HG03354 (cell line): ENCODE data around the gene OSBPL9.

Source experiments
- ATAC-seq: cut with Tn5 transposase; IDR thresholded peaks from one replicate; pipeline ENCODE4 v1.9.1; 2021; ENCODE audit warnings: mild to moderate bottlenecking; ENCODE audit not compliant: unreplicated experiment, poor library complexity, severe bottlenecking

The OSBPL9 gene

GRCh38 chr1:51616903-51617708 lies at the start of gene OSBPL9:
Gene OSBPL9 (plus strand): TSS chr1:51617092. CDS start chr1:51617111, 19 bp downstream.
- ATAC-seq = peak; percentile 93

- no peak for ATAC-seq
Measured at GRCh38 chr1:51567653-51568052, 49.2 kb upstream of the OSBPL9 start.

DNA sequence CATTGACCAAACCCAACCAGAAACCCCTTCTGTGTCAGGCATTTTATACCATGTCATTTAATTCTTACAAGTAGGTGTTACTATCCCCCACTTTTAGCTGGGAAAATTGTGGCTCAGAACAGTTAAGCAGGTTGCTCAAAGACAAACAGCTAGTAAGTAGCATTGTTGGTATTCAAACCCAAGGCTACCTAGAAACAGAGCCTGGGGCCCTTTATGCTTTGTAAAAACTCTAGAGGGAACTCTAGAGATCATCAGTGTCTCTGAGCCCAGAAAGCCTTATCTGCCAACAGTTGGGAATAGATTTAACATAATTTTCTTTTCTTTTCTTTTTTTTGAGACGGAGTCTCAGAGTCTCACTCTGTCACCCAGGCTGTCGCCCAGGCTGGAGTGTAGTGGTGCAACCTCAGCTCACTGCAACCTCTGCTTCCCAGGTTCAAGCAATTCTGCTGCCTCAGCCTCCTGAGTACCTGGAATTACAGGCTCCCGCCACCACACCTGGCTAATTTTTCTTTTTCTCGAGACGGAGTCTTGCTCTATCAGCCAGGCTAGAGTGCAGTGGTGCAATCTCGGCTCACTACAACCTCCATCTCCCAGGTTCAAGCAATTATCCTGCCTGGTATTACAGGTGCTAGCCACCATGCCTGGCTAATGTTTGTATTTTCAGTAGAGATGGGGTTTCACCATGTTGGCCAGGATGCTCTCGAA lies 48.5 kb upstream of the OSBPL9 start:
- ATAC-seq = no peak

GRCh38 chr1:51569284-51570062 lies 47.4 kb upstream of the OSBPL9 start:
- ATAC-seq = peak; percentile 90

DNA sequence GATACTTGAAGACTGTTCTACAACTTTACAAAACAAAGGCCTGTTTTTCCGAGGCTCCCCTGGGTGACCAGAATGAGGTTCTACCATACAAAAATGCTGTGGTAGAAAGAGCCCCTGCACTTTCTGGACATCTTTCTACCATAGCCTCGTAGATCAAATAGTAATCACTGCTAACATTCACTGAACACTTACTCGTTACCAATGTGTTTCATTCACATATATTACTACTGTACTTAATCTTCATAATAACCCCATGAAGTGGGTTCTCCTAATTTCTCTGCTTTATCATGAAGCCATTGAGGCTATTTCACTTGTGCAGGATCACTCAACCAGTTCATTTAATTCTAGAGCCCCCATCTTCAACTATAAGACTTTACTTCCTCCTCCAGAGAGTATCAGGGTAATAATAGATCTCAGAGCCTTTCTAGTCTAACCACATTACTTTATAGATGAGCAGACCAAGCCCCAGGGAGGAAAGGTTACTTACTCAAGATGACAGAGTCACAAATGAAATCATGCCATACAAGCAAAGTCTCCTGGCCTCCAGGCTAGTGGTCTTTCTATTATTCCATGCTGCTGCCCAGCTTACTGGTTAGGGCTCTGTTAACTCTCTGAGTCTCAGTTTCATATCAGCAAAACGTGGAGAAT lies 46.7 kb upstream of the OSBPL9 start:
- ATAC-seq = peak; percentile 34

GRCh38 chr1:51572365-51572764 lies 44.5 kb upstream of the OSBPL9 start:
- ATAC-seq = no peak

DNA sequence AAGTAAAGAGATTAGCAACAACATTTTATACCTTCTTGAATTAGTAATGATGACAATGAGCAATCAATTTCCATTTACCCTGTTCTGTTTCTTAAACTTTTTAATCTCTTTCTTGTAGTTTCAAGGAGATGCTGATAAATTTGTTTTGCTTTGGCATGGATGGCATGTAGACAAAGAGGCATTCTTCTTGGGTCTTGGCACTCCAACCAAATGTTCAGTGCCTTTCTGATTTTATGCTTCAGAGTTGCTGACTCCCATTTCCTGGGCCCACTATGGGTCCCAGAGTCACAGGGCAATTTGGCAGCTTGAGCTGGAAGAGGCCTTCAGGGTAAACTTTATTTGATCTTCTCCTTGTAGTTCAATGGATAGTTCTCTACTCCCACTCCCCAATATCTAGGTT lies 42.1 kb upstream of the OSBPL9 start:
- no peak for ATAC-seq

DNA sequence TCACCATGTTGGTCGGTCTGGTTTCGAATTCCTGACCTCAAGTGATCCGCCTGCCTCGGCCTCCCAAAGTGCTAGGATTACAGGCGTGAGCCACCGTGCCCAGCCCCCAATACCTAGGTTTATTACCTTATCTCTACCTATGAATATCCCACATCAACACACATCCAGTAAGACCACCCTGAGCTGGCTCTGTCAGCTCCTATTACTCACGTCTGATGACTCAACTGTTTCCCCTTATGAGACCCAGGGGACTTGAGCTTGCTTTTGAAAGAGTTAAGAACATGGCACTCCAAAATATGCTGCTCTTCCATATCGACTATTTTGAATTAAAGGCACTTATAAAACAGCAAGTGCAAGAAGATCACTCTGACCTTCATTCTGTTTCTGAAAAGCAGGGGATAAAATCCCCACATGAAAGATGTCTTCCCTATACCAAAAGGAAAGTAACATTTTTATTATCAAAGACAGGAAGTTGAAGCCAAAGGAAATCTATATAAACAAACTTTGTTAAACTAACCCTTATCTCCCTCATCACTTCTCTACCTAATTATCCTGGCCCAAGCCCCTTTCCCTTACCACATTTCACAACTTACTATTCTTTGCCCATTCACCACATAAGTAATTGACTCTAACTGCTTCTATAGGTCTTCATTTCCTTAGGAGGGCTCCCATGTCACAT lies 41.3 kb upstream of the OSBPL9 start:
- ATAC-seq = no peak

- ATAC-seq = peak; percentile 55
Measured at GRCh38 chr1:51576085-51576444, 40.8 kb upstream of the OSBPL9 start.

- no peak for ATAC-seq
Measured at GRCh38 chr1:51576923-51577322, 40.0 kb upstream of the OSBPL9 start.

- peak; percentile 85 for ATAC-seq
Measured at GRCh38 chr1:51578383-51579109, 38.3 kb upstream of the OSBPL9 start.

DNA sequence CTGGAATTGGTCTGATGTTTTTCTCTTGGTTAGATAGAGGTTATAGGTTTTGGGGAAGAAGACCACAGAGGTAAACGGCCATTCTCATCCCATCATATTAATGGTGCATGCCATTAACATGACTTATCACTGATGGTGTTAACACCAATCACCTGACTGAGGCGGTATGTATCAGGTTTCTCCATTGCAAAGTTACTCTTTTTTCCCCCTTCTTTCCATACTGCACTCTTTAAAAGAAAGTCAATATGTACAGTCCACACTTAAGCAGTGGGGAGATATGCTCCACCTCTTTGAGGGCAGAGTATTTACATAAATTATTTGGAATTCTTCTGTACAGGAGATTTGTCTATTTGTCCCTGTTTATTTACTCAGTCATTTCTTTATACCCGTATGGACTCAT lies 35.7 kb upstream of the OSBPL9 start:
- ATAC-seq = no peak

DNA sequence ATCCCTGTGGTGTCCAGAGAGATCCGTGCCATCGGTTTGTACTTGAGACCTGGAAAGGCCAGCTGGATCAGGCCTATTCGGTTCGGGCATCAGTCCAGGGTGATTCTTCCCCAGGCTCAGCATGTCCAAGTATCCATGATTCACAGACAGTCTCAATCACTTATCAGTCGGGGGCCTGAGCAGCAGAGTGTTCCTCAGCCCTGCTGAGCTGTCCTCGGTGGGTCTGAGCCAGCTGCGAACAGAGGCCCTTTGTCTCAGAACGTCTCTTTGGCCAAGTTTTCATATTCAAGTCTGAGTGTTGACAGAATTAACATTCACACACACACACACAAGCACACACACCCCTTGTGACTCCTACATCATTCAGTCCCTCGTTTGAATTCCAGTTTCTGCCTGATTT lies 33.4 kb upstream of the OSBPL9 start:
- ATAC-seq = no peak

GRCh38 chr1:51584021-51584420 lies 32.9 kb upstream of the OSBPL9 start:
- ATAC-seq = no peak

- ATAC-seq = no peak
Measured at GRCh38 chr1:51592711-51593110, 24.2 kb upstream of the OSBPL9 start.

GRCh38 chr1:51594716-51595115 lies 22.2 kb upstream of the OSBPL9 start:
- no peak for ATAC-seq

DNA sequence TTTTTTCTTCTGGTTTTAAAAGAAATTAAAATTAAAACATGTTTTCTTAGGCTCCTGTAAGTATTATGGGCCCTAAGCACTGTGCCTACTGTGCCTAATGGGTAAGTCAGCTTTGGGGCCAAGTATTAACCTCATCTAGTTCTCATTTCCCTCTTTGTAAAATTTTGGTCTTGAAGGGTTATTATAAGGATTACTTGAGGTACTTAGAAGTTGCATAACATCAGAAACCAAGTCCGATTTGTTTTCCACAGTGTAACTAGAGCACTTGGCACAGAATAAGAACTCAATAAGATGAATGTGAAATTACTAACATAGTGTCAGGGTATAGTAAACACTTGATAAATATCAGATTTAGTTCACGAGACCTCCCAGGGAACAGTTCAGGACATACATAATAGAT lies 16.4 kb upstream of the OSBPL9 start:
- ATAC-seq = no peak

- ATAC-seq = no peak
Measured at GRCh38 chr1:51600965-51601364, 15.9 kb upstream of the OSBPL9 start.
